ENCODE results near the gene NFKBIE. TPM values are rescaled to one million over a fixed set of nuclear protein-coding genes. Genes with fewer than 3 reads are reported as not detected.

The NFKBIE gene
- total and polyA plus RNA-seq, 2 of the 13 experiments (the other 11 are each of a cell fraction or from before 2014, with no cell fraction given) = 6.7 to 14.5 TPM

DNA sequence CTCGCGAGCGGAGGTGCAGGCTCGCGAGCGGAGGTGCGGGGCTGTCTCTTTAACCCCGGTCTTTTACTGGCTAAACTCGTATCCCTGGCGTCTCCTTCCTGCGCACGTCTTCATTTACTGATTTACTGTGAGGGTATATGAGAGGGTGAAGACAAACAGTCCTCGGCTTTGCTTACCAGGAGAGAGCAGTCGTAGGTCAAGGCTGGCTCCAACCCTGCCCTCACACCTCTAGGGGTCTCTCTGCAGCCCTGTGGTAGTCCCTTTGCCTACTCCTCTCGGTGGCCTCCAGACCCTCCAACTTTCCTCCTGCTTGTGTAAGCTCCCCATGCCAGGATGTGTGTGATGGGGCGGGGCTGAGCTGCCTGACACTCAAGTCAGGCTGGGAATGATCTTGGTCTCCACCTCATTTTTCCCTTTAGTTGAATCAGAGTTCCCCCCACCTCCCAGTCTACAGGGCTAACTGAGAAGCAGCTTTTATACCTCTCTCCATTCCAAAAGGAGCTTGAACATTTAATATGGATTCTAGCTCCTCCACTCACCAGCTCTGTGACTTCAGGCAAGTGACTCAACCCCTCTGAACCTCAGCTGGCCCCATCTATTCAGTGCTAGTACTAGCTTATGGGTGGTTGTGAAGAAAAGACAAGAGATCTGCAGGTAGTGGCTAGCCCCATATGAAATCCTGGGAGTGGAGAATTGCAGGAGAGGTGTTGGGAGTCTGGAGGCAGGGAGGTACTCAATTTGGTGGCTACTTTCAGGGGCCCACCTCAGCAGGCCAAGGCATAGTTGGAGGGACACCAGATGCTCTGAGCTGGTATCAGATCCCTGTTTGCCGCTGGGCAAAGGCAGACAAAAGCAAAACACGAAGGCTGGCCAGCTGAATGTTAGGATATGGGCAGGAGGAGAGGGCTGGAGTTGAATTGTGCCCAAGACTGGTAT lies 41.1 kb downstream of the NFKBIE start (continued):
- TF ChIP-seq, protein P1, sequence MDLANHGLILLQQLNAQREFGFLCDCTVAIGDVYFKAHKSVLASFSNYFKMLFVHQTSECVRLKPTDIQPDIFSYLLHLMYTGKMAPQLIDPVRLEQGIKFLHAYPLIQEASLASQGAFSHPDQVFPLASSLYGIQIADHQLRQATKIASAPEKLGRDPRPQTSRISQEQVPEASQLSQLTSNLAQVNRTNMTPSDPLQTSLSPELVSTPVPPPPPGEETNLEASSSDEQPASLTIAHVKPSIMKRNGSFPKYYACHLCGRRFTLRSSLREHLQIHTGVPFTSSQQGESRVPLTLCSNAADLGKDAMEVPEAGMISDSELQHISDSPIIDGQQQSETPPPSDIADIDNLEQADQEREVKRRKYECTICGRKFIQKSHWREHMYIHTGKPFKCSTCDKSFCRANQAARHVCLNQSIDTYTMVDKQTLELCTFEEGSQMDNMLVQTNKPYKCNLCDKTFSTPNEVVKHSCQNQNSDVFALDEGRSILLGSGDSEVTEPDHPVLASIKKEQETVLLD (CRISPR knock-in tag; IDR thresholded peaks at IDR 0.05; ENCODE audit: low read depth) = no peak
- TF ChIP-seq, protein P2, sequence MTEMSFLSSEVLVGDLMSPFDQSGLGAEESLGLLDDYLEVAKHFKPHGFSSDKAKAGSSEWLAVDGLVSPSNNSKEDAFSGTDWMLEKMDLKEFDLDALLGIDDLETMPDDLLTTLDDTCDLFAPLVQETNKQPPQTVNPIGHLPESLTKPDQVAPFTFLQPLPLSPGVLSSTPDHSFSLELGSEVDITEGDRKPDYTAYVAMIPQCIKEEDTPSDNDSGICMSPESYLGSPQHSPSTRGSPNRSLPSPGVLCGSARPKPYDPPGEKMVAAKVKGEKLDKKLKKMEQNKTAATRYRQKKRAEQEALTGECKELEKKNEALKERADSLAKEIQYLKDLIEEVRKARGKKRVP (CRISPR knock-in tag; IDR thresholded peaks at IDR 0.05) = 0 out of 4 replicates have a peak, but pooled peaks of 1 of the 2 experiments have one; percentile 19
- TF ChIP-seq TBX2 (CRISPR knock-in tag; IDR thresholded peaks at IDR 0.05; ENCODE audit: borderline replicate concordance) = 0 out of 2 replicates have a peak, but pooled peaks have one; percentile 4
- no peak for TF ChIP-seq SALL1 (CRISPR knock-in tag; IDR thresholded peaks at IDR 0.05)
- no peak for TF ChIP-seq ZKSCAN5 (CRISPR knock-in tag; IDR thresholded peaks at IDR 0.05)
- TF ChIP-seq, protein P3, sequence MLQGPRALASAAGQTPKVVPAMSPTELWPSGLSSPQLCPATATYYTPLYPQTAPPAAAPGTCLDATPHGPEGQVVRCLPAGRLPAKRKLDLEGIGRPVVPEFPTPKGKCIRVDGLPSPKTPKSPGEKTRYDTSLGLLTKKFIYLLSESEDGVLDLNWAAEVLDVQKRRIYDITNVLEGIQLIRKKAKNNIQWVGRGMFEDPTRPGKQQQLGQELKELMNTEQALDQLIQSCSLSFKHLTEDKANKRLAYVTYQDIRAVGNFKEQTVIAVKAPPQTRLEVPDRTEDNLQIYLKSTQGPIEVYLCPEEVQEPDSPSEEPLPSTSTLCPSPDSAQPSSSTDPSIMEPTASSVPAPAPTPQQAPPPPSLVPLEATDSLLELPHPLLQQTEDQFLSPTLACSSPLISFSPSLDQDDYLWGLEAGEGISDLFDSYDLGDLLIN (CRISPR knock-in tag; IDR thresholded peaks at IDR 0.05; ENCODE audit: borderline replicate concordance) = 0 out of 2 replicates have a peak, but pooled peaks have one; percentile 15
- TF ChIP-seq, protein P4, sequence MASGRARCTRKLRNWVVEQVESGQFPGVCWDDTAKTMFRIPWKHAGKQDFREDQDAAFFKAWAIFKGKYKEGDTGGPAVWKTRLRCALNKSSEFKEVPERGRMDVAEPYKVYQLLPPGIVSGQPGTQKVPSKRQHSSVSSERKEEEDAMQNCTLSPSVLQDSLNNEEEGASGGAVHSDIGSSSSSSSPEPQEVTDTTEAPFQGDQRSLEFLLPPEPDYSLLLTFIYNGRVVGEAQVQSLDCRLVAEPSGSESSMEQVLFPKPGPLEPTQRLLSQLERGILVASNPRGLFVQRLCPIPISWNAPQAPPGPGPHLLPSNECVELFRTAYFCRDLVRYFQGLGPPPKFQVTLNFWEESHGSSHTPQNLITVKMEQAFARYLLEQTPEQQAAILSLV (CRISPR knock-in tag; IDR thresholded peaks at IDR 0.05; ENCODE audit: borderline replicate concordance) = 0 out of 2 replicates have a peak, but pooled peaks have one; percentile 3
- 0 out of 2 replicates have a peak, but pooled peaks have one; percentile 51 for TF ChIP-seq ZMYM3 (CRISPR knock-in tag; IDR thresholded peaks at IDR 0.05)
- 0 out of 2 replicates have a peak, but pooled peaks have one; percentile 54 for TF ChIP-seq ZNF224 (CRISPR knock-in tag; IDR thresholded peaks at IDR 0.05)
- TF ChIP-seq, protein P5, sequence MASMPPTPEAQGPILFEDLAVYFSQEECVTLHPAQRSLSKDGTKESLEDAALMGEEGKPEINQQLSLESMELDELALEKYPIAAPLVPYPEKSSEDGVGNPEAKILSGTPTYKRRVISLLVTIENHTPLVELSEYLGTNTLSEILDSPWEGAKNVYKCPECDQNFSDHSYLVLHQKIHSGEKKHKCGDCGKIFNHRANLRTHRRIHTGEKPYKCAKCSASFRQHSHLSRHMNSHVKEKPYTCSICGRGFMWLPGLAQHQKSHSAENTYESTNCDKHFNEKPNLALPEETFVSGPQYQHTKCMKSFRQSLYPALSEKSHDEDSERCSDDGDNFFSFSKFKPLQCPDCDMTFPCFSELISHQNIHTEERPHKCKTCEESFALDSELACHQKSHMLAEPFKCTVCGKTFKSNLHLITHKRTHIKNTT (CRISPR knock-in tag; IDR thresholded peaks at IDR 0.05) = no peak
- TF ChIP-seq ZNF891 (CRISPR knock-in tag; IDR thresholded peaks at IDR 0.05) = no peak
- peak; percentile 91 for TF ChIP-seq ZNF768 (CRISPR knock-in tag; IDR thresholded peaks at IDR 0.05)
- TF ChIP-seq ZFP62 (CRISPR knock-in tag; IDR thresholded peaks at IDR 0.05) = no peak
- 0 out of 2 replicates have a peak, but pooled peaks have one; percentile 31 for TF ChIP-seq ZNF292 (CRISPR knock-in tag; IDR thresholded peaks at IDR 0.05; ENCODE audit: borderline replicate concordance, low read depth)
- no peak for TF ChIP-seq PAWR (CRISPR knock-in tag; IDR thresholded peaks at IDR 0.05; ENCODE audit: borderline replicate concordance)
- TF ChIP-seq, protein P6, sequence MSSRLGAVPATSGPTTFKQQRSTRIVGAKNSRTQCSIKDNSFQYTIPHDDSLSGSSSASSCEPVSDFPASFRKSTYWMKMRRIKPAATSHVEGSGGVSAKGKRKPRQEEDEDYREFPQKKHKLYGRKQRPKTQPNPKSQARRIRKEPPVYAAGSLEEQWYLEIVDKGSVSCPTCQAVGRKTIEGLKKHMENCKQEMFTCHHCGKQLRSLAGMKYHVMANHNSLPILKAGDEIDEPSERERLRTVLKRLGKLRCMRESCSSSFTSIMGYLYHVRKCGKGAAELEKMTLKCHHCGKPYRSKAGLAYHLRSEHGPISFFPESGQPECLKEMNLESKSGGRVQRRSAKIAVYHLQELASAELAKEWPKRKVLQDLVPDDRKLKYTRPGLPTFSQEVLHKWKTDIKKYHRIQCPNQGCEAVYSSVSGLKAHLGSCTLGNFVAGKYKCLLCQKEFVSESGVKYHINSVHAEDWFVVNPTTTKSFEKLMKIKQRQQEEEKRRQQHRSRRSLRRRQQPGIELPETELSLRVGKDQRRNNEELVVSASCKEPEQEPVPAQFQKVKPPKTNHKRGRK (CRISPR knock-in tag; IDR thresholded peaks at IDR 0.05) = no peak
- 0 out of 2 replicates have a peak, but pooled peaks have one; percentile 11 for TF ChIP-seq DPF2 (CRISPR knock-in tag; IDR thresholded peaks at IDR 0.05; ENCODE audit: borderline replicate concordance, low read depth)

Data from HepG2 (cell line).